ENCODE results near the gene REM2.

DNA sequence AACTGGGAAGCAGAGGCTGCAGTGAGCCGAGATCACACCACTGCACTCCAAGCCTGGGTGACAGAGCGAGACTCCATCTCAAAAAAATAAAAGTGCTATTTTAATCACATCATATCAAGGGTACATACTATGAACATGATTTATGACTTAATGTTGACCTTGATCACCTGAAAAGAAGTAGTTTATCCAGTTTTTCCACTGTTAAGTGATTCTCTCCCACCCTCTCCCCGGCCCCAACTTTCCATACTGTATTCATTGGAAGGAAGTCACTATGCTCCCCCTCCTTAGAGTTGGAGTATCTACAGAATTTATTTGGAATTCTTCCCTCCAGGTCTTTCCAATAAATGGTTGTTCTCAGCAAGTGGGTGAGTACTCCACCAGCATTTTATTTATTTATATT lies 49.1 kb downstream of the REM2 start:
- TF ChIP-seq, protein P1, sequence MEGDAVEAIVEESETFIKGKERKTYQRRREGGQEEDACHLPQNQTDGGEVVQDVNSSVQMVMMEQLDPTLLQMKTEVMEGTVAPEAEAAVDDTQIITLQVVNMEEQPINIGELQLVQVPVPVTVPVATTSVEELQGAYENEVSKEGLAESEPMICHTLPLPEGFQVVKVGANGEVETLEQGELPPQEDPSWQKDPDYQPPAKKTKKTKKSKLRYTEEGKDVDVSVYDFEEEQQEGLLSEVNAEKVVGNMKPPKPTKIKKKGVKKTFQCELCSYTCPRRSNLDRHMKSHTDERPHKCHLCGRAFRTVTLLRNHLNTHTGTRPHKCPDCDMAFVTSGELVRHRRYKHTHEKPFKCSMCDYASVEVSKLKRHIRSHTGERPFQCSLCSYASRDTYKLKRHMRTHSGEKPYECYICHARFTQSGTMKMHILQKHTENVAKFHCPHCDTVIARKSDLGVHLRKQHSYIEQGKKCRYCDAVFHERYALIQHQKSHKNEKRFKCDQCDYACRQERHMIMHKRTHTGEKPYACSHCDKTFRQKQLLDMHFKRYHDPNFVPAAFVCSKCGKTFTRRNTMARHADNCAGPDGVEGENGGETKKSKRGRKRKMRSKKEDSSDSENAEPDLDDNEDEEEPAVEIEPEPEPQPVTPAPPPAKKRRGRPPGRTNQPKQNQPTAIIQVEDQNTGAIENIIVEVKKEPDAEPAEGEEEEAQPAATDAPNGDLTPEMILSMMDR (IDR thresholded peaks at IDR 0.05) = no peak
- no peak for TF ChIP-seq TCF7L2 (IDR thresholded peaks at IDR 0.05; ENCODE audit: low read depth, low read length)
- TF ChIP-seq, protein P2, sequence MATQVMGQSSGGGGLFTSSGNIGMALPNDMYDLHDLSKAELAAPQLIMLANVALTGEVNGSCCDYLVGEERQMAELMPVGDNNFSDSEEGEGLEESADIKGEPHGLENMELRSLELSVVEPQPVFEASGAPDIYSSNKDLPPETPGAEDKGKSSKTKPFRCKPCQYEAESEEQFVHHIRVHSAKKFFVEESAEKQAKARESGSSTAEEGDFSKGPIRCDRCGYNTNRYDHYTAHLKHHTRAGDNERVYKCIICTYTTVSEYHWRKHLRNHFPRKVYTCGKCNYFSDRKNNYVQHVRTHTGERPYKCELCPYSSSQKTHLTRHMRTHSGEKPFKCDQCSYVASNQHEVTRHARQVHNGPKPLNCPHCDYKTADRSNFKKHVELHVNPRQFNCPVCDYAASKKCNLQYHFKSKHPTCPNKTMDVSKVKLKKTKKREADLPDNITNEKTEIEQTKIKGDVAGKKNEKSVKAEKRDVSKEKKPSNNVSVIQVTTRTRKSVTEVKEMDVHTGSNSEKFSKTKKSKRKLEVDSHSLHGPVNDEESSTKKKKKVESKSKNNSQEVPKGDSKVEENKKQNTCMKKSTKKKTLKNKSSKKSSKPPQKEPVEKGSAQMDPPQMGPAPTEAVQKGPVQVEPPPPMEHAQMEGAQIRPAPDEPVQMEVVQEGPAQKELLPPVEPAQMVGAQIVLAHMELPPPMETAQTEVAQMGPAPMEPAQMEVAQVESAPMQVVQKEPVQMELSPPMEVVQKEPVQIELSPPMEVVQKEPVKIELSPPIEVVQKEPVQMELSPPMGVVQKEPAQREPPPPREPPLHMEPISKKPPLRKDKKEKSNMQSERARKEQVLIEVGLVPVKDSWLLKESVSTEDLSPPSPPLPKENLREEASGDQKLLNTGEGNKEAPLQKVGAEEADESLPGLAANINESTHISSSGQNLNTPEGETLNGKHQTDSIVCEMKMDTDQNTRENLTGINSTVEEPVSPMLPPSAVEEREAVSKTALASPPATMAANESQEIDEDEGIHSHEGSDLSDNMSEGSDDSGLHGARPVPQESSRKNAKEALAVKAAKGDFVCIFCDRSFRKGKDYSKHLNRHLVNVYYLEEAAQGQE (IDR thresholded peaks at IDR 0.05; ENCODE audit: insufficient read depth in 1 of 2, low read depth in 2 of 2, low read length in 1 of 2) = no peak
